Fibroblast of lung (primary cell): Measurements from ENCODE around the gene PACS2. TPM values are rescaled to one million over a fixed set of nuclear protein-coding genes. Genes with fewer than 3 reads are reported as not detected.

Experiments
- DNase-seq, 2 donors: peaks; one replicate each; pipeline versions ENCODE4 v3.0.0 to v3.0.0-alpha.2; 2010; ENCODE audit warnings: low read depth in 2 of 2
- H2AFZ ChIP-seq: 2 replicates; pipeline ENCODE4 v1.5.1; 2012; ENCODE audit warnings: low read length, control low read depth, inconsistent platforms
- H3K27ac ChIP-seq: 2 replicates; pipeline ENCODE4 v1.5.1; 2011; ENCODE audit warnings: low read length, control low read depth; ENCODE audit not compliant: insufficient read depth
- H3K27me3 ChIP-seq: 2 replicates; pipeline ENCODE4 v1.5.1; 2011; ENCODE audit warnings: mild to moderate bottlenecking, low read length; ENCODE audit not compliant: control insufficient read depth, insufficient read depth
- H3K36me3 ChIP-seq: 2 replicates; pipeline ENCODE4 v1.5.1; 2011; ENCODE audit warnings: low read length; ENCODE audit not compliant: control insufficient read depth, insufficient read depth
- H3K4me1 ChIP-seq: 2 replicates; pipeline ENCODE4 v1.5.1; 2011; ENCODE audit warnings: low read length; ENCODE audit not compliant: control insufficient read depth, insufficient read depth; ENCODE audit errors: extremely low read depth
- H3K4me2 ChIP-seq: 2 replicates; pipeline ENCODE4 v1.5.1; 2011; ENCODE audit warnings: low read length, control low read depth; ENCODE audit not compliant: insufficient read depth; ENCODE audit errors: extremely low read depth
- H3K4me3 ChIP-seq, 4 experiments: fragments of 200-600 bp in 1 of 4; sonication (generic) in 1 of 4; replicated peaks in 1 of 4; 2 replicates each; pipeline ENCODE4 v1.5.1; 2011 to 2016; ENCODE audit warnings: low read length in 4 of 4, low read depth in 3 of 4, mild to moderate bottlenecking in 3 of 4, control low read depth in 2 of 4, inconsistent platforms in 1 of 4, mixed read lengths in 1 of 4; ENCODE audit not compliant: insufficient read depth in 1 of 4; ENCODE audit errors: control extremely low read depth in 1 of 4
- H3K79me2 ChIP-seq: 2 replicates; pipeline ENCODE4 v1.5.1; 2012; ENCODE audit warnings: mild to moderate bottlenecking, low read length, inconsistent platforms; ENCODE audit not compliant: control insufficient read depth, insufficient read depth
- H3K9ac ChIP-seq: 2 replicates; pipeline ENCODE4 v1.5.1; 2011; ENCODE audit warnings: mild to moderate bottlenecking, low read length, control low read depth; ENCODE audit not compliant: insufficient read depth
- H3K9me3 ChIP-seq: 2 replicates; pipeline ENCODE4 v1.5.1; 2012; ENCODE audit warnings: low read depth, low read length; ENCODE audit not compliant: control insufficient read depth, insufficient read depth
- H4K20me1 ChIP-seq: 2 replicates; pipeline ENCODE4 v1.5.1; 2011; ENCODE audit warnings: low read length; ENCODE audit not compliant: control insufficient read depth, insufficient read depth; ENCODE audit errors: extremely low read depth
- EZH2 ChIP-seq: IDR thresholded peaks from 2 replicates; pipeline ENCODE4 v1.5.1; 2012; ENCODE audit warnings: low read length, control low read depth, mild to moderate bottlenecking; ENCODE audit errors: missing control alignments
- polyA minus RNA-seq: library from RNA; depleted of rRNA, polyadenylated mRNA; stranded (reverse); fragments of >200 nt; gene quantifications from 2 replicates; pipeline ENCODE4 v1.2.3, GENCODE V29; 2011; ENCODE audit warnings: low replicate concordance
- polyA plus RNA-seq, 2 donors: library from polyadenylated mRNA; depleted of rRNA in 1 of 2; stranded (reverse) in 1 of 2; unstranded in 1 of 2; fragments of >200 nt; gene quantifications; 2 replicates each; pipeline ENCODE4 v1.2.1, GENCODE V29; 2011 to 2012; ENCODE audit warnings: missing spikeins in 1 of 2
- total RNA-seq: library from RNA; depleted of rRNA; stranded (reverse); fragments of >200 nt; gene quantifications from 2 replicates; pipeline ENCODE4 v1.2.1, GENCODE V29; 2014
- TF ChIP-seq, protein P1 (sequence below), 2 donors: IDR thresholded peaks in 1 of 2; conservative IDR thresholded peaks in 1 of 2; 1 replicate in 1 of 2; 2 replicates in 1 of 2; pipeline ENCODE4 v1.5.1; 2011 to 2012; ENCODE audit warnings: low read length in 2 of 2, control low read depth in 1 of 2, inconsistent platforms in 1 of 2, low read depth in 1 of 2, mild to moderate bottlenecking in 1 of 2

PACS2 gene
- total RNA-seq (36.2 and 52.5 TPM in 2 replicates), polyA plus RNA-seq (20.3 and 23.2 TPM in 2 replicates), polyA minus RNA-seq (34.9 and 40.3 TPM in 2 replicates)
- 29.4 and 34.6 TPM in 2 replicates for polyA plus RNA-seq (2012)

DNA sequence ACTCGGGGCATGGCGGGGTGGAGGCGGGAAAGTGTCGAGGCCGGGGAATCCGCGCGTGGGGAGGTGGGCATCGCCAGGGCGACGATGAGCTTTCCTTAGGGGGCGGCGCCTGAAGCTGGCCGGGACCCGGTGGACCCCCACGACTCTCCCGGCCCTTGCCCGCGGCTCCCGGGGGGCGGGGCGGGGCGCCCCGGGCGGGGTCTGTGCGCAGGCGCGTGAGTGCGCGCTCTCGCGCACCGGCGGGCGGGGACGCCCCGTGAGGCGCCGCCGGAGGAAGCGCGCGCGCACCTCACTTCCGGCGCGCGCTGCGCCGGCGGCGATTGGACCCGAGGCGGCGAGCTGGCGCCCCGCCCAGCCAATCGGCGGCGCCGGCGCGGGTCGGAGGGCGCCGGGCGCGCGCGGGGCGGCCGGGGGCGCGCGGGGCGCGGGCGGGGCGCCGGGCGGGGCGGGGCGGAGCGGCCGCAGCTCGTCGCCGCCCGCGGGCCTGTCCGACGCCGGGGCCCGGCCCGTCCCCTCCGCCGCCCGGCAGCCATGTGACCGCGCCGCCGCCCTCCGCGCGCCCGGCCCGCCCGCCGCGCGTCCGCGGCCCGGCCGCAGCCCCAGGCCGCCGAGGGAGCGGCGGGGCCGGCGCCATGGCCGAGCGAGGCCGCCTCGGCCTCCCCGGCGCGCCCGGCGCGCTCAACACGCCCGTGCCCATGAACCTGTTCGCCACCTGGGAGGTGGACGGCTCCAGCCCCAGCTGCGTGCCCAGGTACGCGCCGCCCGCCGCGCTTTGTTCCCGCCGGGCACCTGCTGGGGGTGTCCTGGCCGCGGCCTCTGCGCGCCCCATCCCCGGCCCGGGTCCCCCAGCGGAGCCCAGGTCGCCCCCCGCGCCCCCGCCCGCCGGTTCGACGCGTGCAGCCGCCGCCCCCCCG, at the start of gene PACS2:
PACS2 (plus strand) TSS at position 462 of the 914 bp plus-strand sequence; CDS start at position 633, 171 bp downstream.
- TF ChIP-seq, protein P1, sequence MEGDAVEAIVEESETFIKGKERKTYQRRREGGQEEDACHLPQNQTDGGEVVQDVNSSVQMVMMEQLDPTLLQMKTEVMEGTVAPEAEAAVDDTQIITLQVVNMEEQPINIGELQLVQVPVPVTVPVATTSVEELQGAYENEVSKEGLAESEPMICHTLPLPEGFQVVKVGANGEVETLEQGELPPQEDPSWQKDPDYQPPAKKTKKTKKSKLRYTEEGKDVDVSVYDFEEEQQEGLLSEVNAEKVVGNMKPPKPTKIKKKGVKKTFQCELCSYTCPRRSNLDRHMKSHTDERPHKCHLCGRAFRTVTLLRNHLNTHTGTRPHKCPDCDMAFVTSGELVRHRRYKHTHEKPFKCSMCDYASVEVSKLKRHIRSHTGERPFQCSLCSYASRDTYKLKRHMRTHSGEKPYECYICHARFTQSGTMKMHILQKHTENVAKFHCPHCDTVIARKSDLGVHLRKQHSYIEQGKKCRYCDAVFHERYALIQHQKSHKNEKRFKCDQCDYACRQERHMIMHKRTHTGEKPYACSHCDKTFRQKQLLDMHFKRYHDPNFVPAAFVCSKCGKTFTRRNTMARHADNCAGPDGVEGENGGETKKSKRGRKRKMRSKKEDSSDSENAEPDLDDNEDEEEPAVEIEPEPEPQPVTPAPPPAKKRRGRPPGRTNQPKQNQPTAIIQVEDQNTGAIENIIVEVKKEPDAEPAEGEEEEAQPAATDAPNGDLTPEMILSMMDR (conservative IDR thresholded peaks at IDR 0.05 in 1 of 2, IDR thresholded peaks at IDR 0.05 in 1 of 2; ENCODE audit: low read depth in 1 of 2, low read length in 2 of 2), result no peak
- TF ChIP-seq EZH2, result no peak
- Histone ChIP-seq H3K4me1 (peaks cover 16% of the 10 kb centered on the region), H3K27me3 (no peaks in the 10 kb centered on the region), H3K9ac (peak within 1 kb of the TSS; percentile 62), H3K36me3 (no peaks in the 10 kb centered on the region), H3K4me3 (peak within 1 kb of the TSS; percentile 47 to 76 (median 66)), H3K27ac (peak within 1 kb of the TSS; percentile 44), H3K9me3 (no peaks in the 10 kb centered on the region), H3K79me2 (peaks cover 11% of the 10 kb centered on the region), H3K4me2 (peak within 1 kb of the TSS; percentile 89), H4K20me1 (no peaks in the 10 kb centered on the region), H2AFZ (peak within 1 kb of the TSS; percentile 58)
- peak; percentile 77 to 83 for DNase-seq

- H3K4me2 ChIP-seq, result no peak overlapping the region
- H3K27ac ChIP-seq, result no peak overlapping the region
- H4K20me1 ChIP-seq, result no peaks in the 10 kb centered on the region
- no peaks in the 10 kb centered on the region for H3K4me1 ChIP-seq
- no peak overlapping the region for H3K9ac ChIP-seq
- no peak overlapping the region for H3K4me3 ChIP-seq
- peak in 1 of 2 donors; percentile 33 for DNase-seq
- H3K36me3 ChIP-seq, result no peaks in the 10 kb centered on the region
- TF ChIP-seq EZH2, result no peak
- TF ChIP-seq, protein P1 (conservative IDR thresholded peaks at IDR 0.05 in 1 of 2, IDR thresholded peaks at IDR 0.05 in 1 of 2; ENCODE audit: low read depth in 1 of 2, low read length in 2 of 2), result no peak
- H3K27me3 ChIP-seq, result no peaks in the 10 kb centered on the region
- H2AFZ ChIP-seq, result no peak overlapping the region
- H3K9me3 ChIP-seq, result no peaks in the 10 kb centered on the region
- H3K79me2 ChIP-seq, result no peaks in the 10 kb centered on the region
Measured at GRCh38 chr14:105267820-105268548, 46.6 kb upstream of the PACS2 start.
